Activated naive CD8-positive, alpha-beta T cell treated with anti-CD3 and anti-CD28 coated beads, Interleukin-2, amount 10 ng/mL, durations not matched to agents 7 days and 5 days (primary cell): ENCODE results near the gene ZXDB. TPM values are rescaled to one million over a fixed set of nuclear protein-coding genes. Genes with fewer than 3 reads are reported as not detected.
"Not testable (repeated sequence)": the region's sequence is repeated elsewhere in the genome, so short reads cannot be mapped to it uniquely, and the experiment has no call there.

ENCODE experiments used
- ATAC-seq: fragments of 150-1000 bp; cut with Tn5 transposase; one replicate; pipeline ENCODE4 v1.10.0; 2021; ENCODE audit warnings: low read depth, moderate library complexity
- POLR2A ChIA-PET: fragments of 350-600 bp; sonication (Branson Sonifier 250); formaldehyde crosslinking; loops from one replicate; lab custom pipeline; 2021; ENCODE audit warnings: antibody characterized with exemption; lab: Charles Lee
- DNase-seq: peaks from one replicate; pipeline ENCODE4 v3.0.0; 2021
- H3K27ac Mint-ChIP-seq: one replicate; pipeline ENCODE4 v1.8.0; 2022; ENCODE audit warnings: mild to moderate bottlenecking, mixed read lengths
- H3K27me3 Mint-ChIP-seq: one replicate; pipeline ENCODE4 v1.8.0; 2022; ENCODE audit warnings: mild to moderate bottlenecking, moderate library complexity, mixed read lengths
- H3K36me3 Mint-ChIP-seq: one replicate; pipeline ENCODE4 v1.8.0; 2021; ENCODE audit warnings: mild to moderate bottlenecking, mixed read lengths
- H3K4me1 Mint-ChIP-seq: one replicate; pipeline ENCODE4 v1.8.0; 2021; ENCODE audit warnings: mixed read lengths
- H3K4me3 Mint-ChIP-seq: one replicate; pipeline ENCODE4 v1.8.0; 2022; ENCODE audit warnings: mild to moderate bottlenecking, moderate library complexity, mixed read lengths
- H3K9me3 Mint-ChIP-seq: one replicate; pipeline ENCODE4 v1.8.0; 2021; ENCODE audit warnings: mixed read lengths
- total RNA-seq, 2 experiments: library from RNA; stranded (reverse); gene quantifications; one replicate each; pipeline ENCODE4 v1.2.3, GENCODE V29; 2021

Gene ZXDB
- total RNA-seq, 2 experiments from 2014 or later, result 8.6 to 8.9 TPM

DNA sequence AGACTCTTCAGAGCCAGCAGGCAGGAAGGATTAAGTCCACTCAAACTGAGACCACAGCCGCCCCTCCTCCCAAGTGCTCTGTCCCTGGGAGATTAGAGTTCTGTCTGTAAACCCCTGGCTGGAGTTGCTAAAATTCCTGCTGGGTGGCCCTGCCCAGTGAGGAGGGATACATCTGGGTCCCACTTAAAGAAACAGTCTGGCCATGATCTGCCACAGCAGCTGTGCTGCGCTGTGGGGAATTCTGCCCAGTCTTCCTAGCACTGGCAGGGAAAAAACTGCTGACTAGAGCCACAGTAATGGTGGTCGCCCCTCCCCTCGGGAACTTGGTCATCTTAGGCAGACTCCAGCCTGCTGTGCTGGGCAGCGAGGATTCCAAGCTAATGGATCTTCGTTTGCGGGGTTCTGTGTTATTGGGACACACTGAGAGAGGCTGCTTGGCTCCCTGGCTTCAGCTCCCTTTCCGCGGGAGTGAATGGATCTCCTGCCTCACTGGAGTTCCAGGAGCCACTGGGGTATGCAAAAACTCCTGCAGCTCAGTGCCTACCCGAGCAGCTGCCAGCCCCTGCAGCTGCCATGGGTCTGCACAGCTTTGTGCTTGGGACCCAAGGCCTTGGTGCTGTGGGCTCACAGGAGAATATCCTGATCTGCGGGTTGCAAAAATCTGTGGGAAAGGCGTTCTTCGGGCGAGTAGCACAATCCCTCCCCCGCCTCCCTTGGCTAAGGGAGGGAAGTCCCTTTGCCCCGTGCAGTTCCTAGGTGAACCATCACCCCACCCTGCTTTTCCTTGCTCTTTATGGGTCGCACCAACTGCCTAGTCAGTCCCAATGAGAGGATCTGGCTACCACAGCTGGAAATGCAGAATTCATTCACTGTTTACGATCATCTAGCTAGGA is 15.7 kb downstream of the ZXDB start:
- Mint-ChIP-seq H3K36me3 (peaks cover 2% of the 10 kb centered on the region), H3K4me3 (no peak overlapping the region), H3K4me1 (no peaks in the 10 kb centered on the region), H3K9me3 (no peaks in the 10 kb centered on the region), H3K27ac (no peak overlapping the region), H3K27me3 (no peaks in the 10 kb centered on the region)
- DNase-seq, result no peak
- no peak for ATAC-seq
- POLR2A ChIA-PET, result no interaction called here

DNA sequence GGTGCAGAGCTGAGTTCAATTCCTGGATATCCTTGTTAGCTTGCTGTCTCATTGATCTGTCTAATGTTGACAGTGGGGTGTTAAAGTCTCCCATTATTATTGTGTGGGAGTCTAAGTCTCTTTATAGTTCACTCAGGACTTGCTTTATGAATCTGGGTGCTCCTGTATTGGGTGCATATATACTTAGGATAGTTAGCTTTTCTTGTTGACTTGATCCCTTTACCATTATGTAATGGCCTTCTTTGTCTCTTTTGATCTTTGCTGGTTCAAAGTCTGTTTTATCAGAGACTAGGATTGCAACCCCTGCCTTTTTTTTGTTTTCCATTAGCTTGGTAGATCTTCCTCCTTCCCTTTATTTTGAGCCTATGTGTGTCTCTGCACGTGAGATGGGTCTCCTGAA is 21.5 kb downstream of the ZXDB start:
- H3K4me3 Mint-ChIP-seq, H3K4me1 Mint-ChIP-seq, ATAC-seq, H3K9me3 Mint-ChIP-seq, POLR2A ChIA-PET, DNase-seq, H3K27me3 Mint-ChIP-seq, H3K36me3 Mint-ChIP-seq, H3K27ac Mint-ChIP-seq: not testable (repeated sequence)

DNA sequence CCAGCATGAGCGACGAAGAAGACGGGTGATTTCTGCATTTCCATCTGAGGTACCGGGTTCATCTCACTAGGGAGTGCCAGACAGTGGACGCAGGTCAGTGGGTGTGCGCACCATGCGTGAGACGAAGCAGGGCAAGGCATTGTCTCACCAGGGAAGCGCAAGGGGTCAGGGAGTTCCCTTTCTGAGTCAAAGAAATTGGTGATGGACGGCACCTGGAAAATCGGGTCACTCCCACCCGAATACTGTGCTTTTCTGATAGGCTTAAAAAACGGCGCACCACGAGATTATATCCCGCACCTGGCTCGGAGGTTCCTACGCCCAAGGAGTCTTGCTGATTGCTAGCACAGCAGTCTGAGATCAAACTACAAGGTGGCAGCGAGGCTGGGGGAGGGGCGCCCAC is 37.6 kb downstream of the ZXDB start:
- H3K4me1 Mint-ChIP-seq, ATAC-seq, DNase-seq, POLR2A ChIA-PET, H3K27me3 Mint-ChIP-seq, H3K27ac Mint-ChIP-seq, H3K4me3 Mint-ChIP-seq, H3K36me3 Mint-ChIP-seq: not testable (repeated sequence)
- peaks cover 11% of the 10 kb centered on the region for H3K9me3 Mint-ChIP-seq

DNA sequence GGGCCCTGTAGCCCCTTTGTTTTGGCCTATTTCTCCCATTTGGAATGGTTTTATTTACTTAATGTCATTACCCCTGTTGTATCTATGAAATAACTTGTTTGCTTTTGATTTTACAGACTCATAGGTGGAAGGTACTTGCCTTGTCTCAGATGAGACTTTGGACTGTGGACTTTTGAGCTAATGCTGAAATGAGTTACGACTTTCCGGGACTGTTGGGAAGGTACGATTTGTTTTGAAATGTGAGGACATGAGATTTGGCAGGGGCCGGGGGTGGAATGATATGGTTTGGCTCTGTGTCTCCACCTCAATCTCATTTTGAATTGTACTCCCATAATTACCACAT is 48.8 kb downstream of the ZXDB start:
- DNase-seq (no peak), ATAC-seq (no peak)
- H3K27ac Mint-ChIP-seq, result no peak overlapping the region
- no peaks in the 10 kb centered on the region for H3K27me3 Mint-ChIP-seq
- H3K4me3 Mint-ChIP-seq, result no peak overlapping the region
- H3K36me3 Mint-ChIP-seq, result no peaks in the 10 kb centered on the region
- no peaks in the 10 kb centered on the region for H3K4me1 Mint-ChIP-seq
- H3K9me3 Mint-ChIP-seq, result peaks cover 2% of the 10 kb centered on the region
- POLR2A ChIA-PET, result no interaction called here

DNA sequence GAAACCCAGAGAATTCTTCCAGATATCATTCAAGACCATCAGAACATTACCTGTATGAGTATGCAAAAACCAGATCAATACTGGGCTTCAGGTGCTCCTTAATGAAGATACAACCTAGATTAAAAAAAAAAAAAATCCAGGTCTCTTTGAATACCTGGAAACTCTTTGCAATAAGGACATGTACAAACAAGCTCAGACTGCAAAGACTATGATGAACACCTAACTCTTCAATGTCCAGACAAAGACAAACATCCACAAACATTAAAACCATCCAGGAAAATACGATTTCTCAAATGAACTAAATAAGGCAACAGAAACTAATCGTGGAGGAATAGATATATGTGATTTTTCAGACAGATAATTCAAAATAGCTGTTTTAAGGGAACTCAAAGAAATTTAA is 49.5 kb downstream of the ZXDB start:
- Mint-ChIP-seq H3K9me3 (peaks cover 2% of the 10 kb centered on the region), H3K27ac (no peak overlapping the region), H3K4me3 (no peak overlapping the region), H3K36me3 (no peaks in the 10 kb centered on the region), H3K4me1 (no peaks in the 10 kb centered on the region), H3K27me3 (no peaks in the 10 kb centered on the region)
- DNase-seq, result no peak
- POLR2A ChIA-PET, result no interaction called here
- no peak for ATAC-seq

DNA sequence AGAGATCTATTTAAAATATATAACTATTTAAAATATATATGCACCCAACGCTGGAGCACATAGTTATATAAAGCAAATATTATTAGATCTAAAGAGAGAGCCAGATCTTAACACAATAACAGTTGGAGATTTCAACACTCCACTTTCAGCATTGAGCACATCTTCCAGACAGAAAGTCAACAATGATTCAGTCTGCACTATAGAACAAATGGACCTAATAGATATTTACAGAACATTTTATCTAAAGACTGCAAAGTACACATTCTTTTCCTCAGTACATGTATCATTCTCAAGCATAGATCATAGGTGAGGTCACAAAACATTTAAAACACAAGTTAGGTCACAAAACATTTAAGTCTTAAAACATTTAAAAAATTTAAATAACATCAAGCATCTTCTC is 51.9 kb downstream of the ZXDB start:
- Mint-ChIP-seq H3K27me3 (no peaks in the 10 kb centered on the region), H3K4me1 (no peaks in the 10 kb centered on the region), H3K4me3 (no peak overlapping the region), H3K36me3 (no peaks in the 10 kb centered on the region), H3K27ac (no peak overlapping the region), H3K9me3 (peaks cover 2% of the 10 kb centered on the region)
- ATAC-seq (no peak), DNase-seq (no peak)
- POLR2A ChIA-PET, result no interaction called here

DNA sequence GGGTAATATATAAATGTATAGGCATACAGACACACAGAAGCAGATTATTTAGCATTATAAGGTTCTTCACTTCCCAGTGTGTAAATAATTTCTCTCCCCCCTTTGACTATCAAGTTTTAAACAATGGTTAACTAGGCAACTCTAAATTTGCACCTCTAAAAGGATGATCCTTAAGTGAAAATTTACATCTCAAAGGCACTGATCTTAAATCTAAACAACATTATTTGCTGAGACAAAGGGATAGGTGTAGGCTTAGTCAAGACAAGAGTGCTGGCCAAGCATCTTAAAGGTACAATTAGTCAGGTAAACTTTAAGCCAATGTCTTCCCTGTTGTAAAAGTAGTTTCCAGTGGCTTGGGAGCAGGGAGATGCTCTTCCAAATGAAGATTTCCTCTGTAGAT is 55.2 kb downstream of the ZXDB start:
- Mint-ChIP-seq H3K27me3 (no peaks in the 10 kb centered on the region), H3K4me3 (no peak overlapping the region), H3K4me1 (no peaks in the 10 kb centered on the region), H3K9me3 (no peaks in the 10 kb centered on the region), H3K27ac (no peak overlapping the region), H3K36me3 (no peaks in the 10 kb centered on the region)
- DNase-seq (no peak), ATAC-seq (no peak)
- POLR2A ChIA-PET, result no interaction called here

Other genes with a start within 250 kb of the ZXDB start
- not detected for gene NLRP2B, start 88.2 kb downstream of the ZXDB start, total RNA-seq